OCI-LY1 (cell line): ENCODE results near the gene SLC12A7.

ENCODE experiments used
- H2AFZ ChIP-seq: fragments of 200-600 bp; sonication (generic), shearing (Covaris generic); 2 replicates; pipeline ENCODE4 v1.6.0; 2014; ENCODE audit warnings: antibody characterized with exemption, mild to moderate bottlenecking, low read length
- H3F3A ChIP-seq: fragments of 200-600 bp; sonication (generic), shearing (Covaris generic); 2 replicates; pipeline ENCODE4 v1.6.0; 2014; ENCODE audit warnings: mild to moderate bottlenecking, antibody characterized with exemption, low read length, moderate library complexity; ENCODE audit not compliant: insufficient read depth
- H3K27ac ChIP-seq: fragments of 200-600 bp; sonication (generic); 2 replicates; pipeline ENCODE4 v1.5.1; 2014; ENCODE audit warnings: low read length, mixed run types, mild to moderate bottlenecking, low read depth; ENCODE audit not compliant: poor library complexity, severe bottlenecking
- H3K27me3 ChIP-seq: fragments of 200-600 bp; sonication (generic); 2 replicates; pipeline ENCODE4 v1.6.0; 2014; ENCODE audit warnings: antibody characterized with exemption, mild to moderate bottlenecking, low read length, moderate library complexity; ENCODE audit not compliant: insufficient read depth
- H3K36me3 ChIP-seq: fragments of 200-600 bp; sonication (generic); 2 replicates; pipeline ENCODE4 v1.6.1; 2014; ENCODE audit warnings: mild to moderate bottlenecking, antibody characterized with exemption, low read length, moderate library complexity, mixed read lengths; ENCODE audit not compliant: insufficient read depth
- H3K4me1 ChIP-seq: fragments of 200-600 bp; sonication (generic); 2 replicates; pipeline ENCODE4 v1.5.1; 2014; ENCODE audit warnings: mild to moderate bottlenecking, low read length, moderate library complexity; ENCODE audit not compliant: insufficient read depth, severe bottlenecking
- H3K4me2 ChIP-seq: fragments of 200-600 bp; sonication (generic), shearing (Covaris generic); 2 replicates; pipeline ENCODE4 v1.6.1; 2014; ENCODE audit warnings: low read length
- H3K4me3 ChIP-seq: fragments of 200-600 bp; sonication (generic); 2 replicates; pipeline ENCODE4 v1.5.1; 2014; ENCODE audit warnings: low read length, low read depth, mild to moderate bottlenecking, mixed read lengths; ENCODE audit not compliant: poor library complexity, severe bottlenecking
- H3K79me2 ChIP-seq: fragments of 200-600 bp; shearing (Covaris generic); 2 replicates; pipeline ENCODE4 v1.6.1; 2016; ENCODE audit warnings: mixed run types, low read length, mixed read lengths; ENCODE audit not compliant: insufficient read depth
- H3K9ac ChIP-seq: fragments of 200-600 bp; sonication (generic), shearing (Covaris generic); 2 replicates; pipeline ENCODE4 v1.6.1; 2014; ENCODE audit warnings: mild to moderate bottlenecking, low read length, mixed read lengths
- H3K9me2 ChIP-seq: fragments of 200-600 bp; sonication (generic), shearing (Covaris generic); 2 replicates; pipeline ENCODE4 v1.6.1; 2014; ENCODE audit warnings: low read depth, mild to moderate bottlenecking, low read length, mixed read lengths
- H3K9me3 ChIP-seq: fragments of 200-600 bp; shearing (Covaris generic); 2 replicates; pipeline ENCODE4 v1.6.1; 2014; ENCODE audit warnings: low read length, mixed read lengths
- H4K20me1 ChIP-seq: fragments of 200-600 bp; sonication (generic), shearing (Covaris generic); 2 replicates; pipeline ENCODE4 v1.6.0; 2016; ENCODE audit warnings: mild to moderate bottlenecking, low read length; ENCODE audit not compliant: insufficient read depth
- EZH2 ChIP-seq: fragments of 200-600 bp; sonication (generic), shearing (Covaris generic); IDR thresholded peaks from 2 replicates; pipeline ENCODE4 v1.8.0; 2017; ENCODE audit warnings: borderline replicate concordance, mixed run types, mild to moderate bottlenecking, antibody characterized with exemption, low read length, moderate library complexity, mixed read lengths
- TF ChIP-seq, protein P1 (sequence below): fragments of 200-600 bp; sonication (generic), shearing (Covaris generic); IDR thresholded peaks from 2 replicates; pipeline ENCODE4 v1.5.1; 2017; ENCODE audit warnings: mild to moderate bottlenecking, antibody characterized with exemption, low read length, moderate library complexity, mixed read lengths

The SLC12A7 gene

DNA sequence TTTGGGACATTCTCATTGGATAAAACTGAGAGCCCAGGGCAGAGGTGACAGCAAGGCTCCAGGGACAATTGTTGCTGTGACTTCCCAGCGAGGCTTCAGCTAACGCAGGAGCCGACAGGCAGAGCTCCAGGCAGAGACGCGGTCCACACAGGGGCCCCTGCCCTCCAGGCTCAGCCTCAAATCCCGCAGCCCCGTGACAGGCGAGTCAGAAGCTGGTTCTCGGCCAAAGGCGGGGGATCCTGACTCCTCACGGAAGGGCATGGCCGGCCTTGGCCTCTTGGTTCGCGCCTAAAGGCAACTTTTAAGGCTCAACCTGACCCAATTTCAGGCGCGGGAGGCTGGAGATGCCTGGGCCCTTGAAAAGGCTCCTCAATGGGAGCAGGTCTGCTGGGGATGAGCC lies 21.3 kb downstream of the SLC12A7 start:
- Histone ChIP-seq H3K27ac (no peak overlapping the region), H3K4me1 (no peaks in the 10 kb centered on the region)

DNA sequence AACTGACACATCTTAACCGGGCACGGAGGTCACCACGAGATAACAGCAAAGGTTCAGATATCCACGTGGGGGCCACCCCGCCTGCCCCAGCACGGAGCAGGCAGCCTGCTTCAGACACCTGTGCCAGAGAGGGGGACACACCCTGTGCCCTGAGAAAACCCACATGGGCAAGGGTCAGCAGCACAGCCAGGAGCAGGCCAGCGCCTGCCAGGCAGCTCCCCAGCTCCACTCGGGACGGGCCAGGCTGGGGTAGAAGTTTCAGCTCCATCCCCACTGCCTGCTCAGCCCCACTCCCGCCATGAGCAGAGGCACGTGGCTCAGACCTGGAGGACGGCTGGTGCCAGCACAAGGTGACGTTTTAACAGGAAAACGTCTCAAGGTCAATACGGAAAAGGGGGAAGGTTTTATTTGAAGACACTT lies 22.2 kb downstream of the SLC12A7 start:
- Histone ChIP-seq H3K27ac (no peak overlapping the region), H3K27me3 (peaks cover 7% of the 10 kb centered on the region; the same call in 1 of the 2 replicates), H3K4me2 (no peak overlapping the region), H2AFZ (no peak overlapping the region), H3K9ac (no peak overlapping the region), H4K20me1 (no peaks in the 10 kb centered on the region), H3K9me2 (no peaks in the 10 kb centered on the region), H3F3A (no peaks in the 10 kb centered on the region), H3K79me2 (no peaks in the 10 kb centered on the region), H3K36me3 (no peaks in the 10 kb centered on the region), H3K4me1 (no peaks in the 10 kb centered on the region), H3K9me3 (no peaks in the 10 kb centered on the region), H3K4me3 (no peak overlapping the region)
- no peak for TF ChIP-seq EZH2
- TF ChIP-seq, protein P1, sequence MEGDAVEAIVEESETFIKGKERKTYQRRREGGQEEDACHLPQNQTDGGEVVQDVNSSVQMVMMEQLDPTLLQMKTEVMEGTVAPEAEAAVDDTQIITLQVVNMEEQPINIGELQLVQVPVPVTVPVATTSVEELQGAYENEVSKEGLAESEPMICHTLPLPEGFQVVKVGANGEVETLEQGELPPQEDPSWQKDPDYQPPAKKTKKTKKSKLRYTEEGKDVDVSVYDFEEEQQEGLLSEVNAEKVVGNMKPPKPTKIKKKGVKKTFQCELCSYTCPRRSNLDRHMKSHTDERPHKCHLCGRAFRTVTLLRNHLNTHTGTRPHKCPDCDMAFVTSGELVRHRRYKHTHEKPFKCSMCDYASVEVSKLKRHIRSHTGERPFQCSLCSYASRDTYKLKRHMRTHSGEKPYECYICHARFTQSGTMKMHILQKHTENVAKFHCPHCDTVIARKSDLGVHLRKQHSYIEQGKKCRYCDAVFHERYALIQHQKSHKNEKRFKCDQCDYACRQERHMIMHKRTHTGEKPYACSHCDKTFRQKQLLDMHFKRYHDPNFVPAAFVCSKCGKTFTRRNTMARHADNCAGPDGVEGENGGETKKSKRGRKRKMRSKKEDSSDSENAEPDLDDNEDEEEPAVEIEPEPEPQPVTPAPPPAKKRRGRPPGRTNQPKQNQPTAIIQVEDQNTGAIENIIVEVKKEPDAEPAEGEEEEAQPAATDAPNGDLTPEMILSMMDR = no peak

More for the DNA sequence above, 21.3 kb downstream of the SLC12A7 start:
- no peaks in the 10 kb centered on the region for H4K20me1 ChIP-seq
- H3K27me3 ChIP-seq = peaks cover 7% of the 10 kb centered on the region; the same call in 1 of the 2 replicates
- H3K36me3 ChIP-seq = no peaks in the 10 kb centered on the region
- H3K9ac ChIP-seq = no peak overlapping the region
- H3K9me2 ChIP-seq = no peaks in the 10 kb centered on the region
- H3K79me2 ChIP-seq = no peaks in the 10 kb centered on the region
- no peak overlapping the region for H2AFZ ChIP-seq
- no peaks in the 10 kb centered on the region for H3F3A ChIP-seq
- TF ChIP-seq, protein P1 = no peak
- no peak for TF ChIP-seq EZH2
- no peak overlapping the region for H3K4me3 ChIP-seq
- H3K4me2 ChIP-seq = no peak overlapping the region
- no peaks in the 10 kb centered on the region for H3K9me3 ChIP-seq

DNA sequence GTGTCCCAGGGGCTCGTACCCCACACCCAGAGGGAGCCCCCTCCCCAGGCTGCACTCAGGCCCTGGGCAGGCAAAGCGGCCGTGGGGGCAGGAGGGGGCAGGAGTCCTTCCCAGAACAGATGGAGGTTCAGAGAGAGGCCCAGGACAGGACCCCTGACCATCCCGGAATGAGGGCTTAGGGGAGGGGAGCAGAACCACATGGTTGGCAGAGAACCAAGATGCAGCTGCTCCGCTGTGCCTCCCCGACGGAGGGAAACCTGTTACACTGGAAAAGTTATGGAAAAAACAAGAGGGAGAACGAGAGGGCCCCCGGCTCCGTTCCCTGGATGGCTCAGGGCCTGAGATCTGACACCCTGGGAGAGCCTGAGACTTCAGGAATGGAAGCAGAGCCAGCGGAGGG lies 22.7 kb downstream of the SLC12A7 start:
- Histone ChIP-seq H3K36me3 (no peaks in the 10 kb centered on the region), H4K20me1 (no peaks in the 10 kb centered on the region), H3K4me1 (no peaks in the 10 kb centered on the region), H3K9me3 (no peaks in the 10 kb centered on the region), H3F3A (no peaks in the 10 kb centered on the region), H3K9ac (no peak overlapping the region), H3K27me3 (peaks cover 7% of the 10 kb centered on the region; the same call in 1 of the 2 replicates), H3K4me2 (no peak overlapping the region), H3K4me3 (no peak overlapping the region), H3K9me2 (no peaks in the 10 kb centered on the region), H2AFZ (no peak overlapping the region), H3K79me2 (no peaks in the 10 kb centered on the region), H3K27ac (no peak overlapping the region)
- no peak for TF ChIP-seq EZH2
- TF ChIP-seq, protein P1 = no peak
